Hepatocyte (in vitro differentiated cells): ENCODE data around the gene ARID2.

Experiments used
- EZH2phosphoT487 ChIP-seq: fragments of 200-600 bp; sonication (generic); IDR thresholded peaks from one replicate; pipeline ENCODE4 v1.6.1; 2018; ENCODE audit warnings: antibody characterized with exemption, mild to moderate bottlenecking, low read depth, moderate library complexity; ENCODE audit not compliant: unreplicated experiment, severe bottlenecking
- TF ChIP-seq, protein P1 (sequence below): fragments of 200-600 bp; sonication (generic); IDR thresholded peaks from 2 replicates; pipeline ENCODE4 v1.5.1; 2016; ENCODE audit warnings: antibody characterized with exemption, mild to moderate bottlenecking; ENCODE audit not compliant: poor library complexity

DNA sequence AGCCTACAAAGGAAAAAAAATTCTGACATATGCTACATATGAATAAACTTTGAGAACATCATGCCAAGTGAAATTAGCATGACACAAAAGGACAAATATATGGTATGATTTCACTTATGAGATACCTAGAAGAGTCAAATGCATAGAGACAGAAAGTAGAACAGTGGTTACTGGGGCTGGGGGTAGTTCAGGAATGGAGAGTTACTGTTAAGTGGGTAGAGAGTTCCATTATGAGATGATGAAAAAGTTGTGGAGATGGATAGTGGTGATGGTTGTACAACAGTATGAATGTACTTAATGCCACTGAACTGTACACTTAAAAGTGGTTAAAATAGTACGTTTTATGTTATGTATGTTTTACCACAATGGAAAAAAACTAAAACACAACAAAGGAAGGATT lies 168.6 kb downstream of the ARID2 start:
- TF ChIP-seq, protein P1, sequence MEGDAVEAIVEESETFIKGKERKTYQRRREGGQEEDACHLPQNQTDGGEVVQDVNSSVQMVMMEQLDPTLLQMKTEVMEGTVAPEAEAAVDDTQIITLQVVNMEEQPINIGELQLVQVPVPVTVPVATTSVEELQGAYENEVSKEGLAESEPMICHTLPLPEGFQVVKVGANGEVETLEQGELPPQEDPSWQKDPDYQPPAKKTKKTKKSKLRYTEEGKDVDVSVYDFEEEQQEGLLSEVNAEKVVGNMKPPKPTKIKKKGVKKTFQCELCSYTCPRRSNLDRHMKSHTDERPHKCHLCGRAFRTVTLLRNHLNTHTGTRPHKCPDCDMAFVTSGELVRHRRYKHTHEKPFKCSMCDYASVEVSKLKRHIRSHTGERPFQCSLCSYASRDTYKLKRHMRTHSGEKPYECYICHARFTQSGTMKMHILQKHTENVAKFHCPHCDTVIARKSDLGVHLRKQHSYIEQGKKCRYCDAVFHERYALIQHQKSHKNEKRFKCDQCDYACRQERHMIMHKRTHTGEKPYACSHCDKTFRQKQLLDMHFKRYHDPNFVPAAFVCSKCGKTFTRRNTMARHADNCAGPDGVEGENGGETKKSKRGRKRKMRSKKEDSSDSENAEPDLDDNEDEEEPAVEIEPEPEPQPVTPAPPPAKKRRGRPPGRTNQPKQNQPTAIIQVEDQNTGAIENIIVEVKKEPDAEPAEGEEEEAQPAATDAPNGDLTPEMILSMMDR = no peak
- TF ChIP-seq EZH2phosphoT487 = no peak
